Activated T-cell treated with anti-CD3 and anti-CD28 coated beads, Interleukin-2, amount 50 U/mL, for 4 hours (primary cell): ENCODE results near the gene HEMGN. TPM values are rescaled to one million over a fixed set of nuclear protein-coding genes. Genes with fewer than 3 reads are reported as not detected.
A peak's percentile ranks its signal among the peaks of the same experiment; 100 is the strongest.

Experiments used
- ATAC-seq, 2 donors: fragments of 200-7000 bp; cut with Tn5 transposase; one replicate each; pipeline ENCODE4 v1.10.0; 2021
- DNase-seq: peaks from one replicate; pipeline ENCODE4 v3.0.0-alpha.2; 2020
- H3K27me3 Mint-ChIP-seq: one replicate; pipeline ENCODE4 v1.8.0; 2021; ENCODE audit warnings: low read depth, mixed read lengths
- H3K36me3 Mint-ChIP-seq: one replicate; pipeline ENCODE4 v1.8.0; 2022; ENCODE audit warnings: mixed read lengths; ENCODE audit not compliant: insufficient read depth
- H3K4me1 Mint-ChIP-seq: one replicate; pipeline ENCODE4 v1.8.0; 2021; ENCODE audit warnings: low read depth, mixed read lengths
- H3K4me3 Mint-ChIP-seq: one replicate; pipeline ENCODE4 v1.8.0; 2021; ENCODE audit warnings: mild to moderate bottlenecking, moderate library complexity, mixed read lengths
- H3K9me3 Mint-ChIP-seq: one replicate; pipeline ENCODE4 v1.8.0; 2021; ENCODE audit warnings: mixed read lengths
- total RNA-seq, 3 donors: library from RNA; stranded (reverse); gene quantifications; one replicate each; pipeline ENCODE4 v1.2.1, GENCODE V29; 2021

HEMGN gene
- under 1 TPM; 0.46 to 0.61 (median 0.46) TPM for total RNA-seq

- H3K4me3 Mint-ChIP-seq, result peak within 1 kb of the TSS; percentile 1
- no peaks in the 10 kb centered on the region for H3K36me3 Mint-ChIP-seq
- ATAC-seq, result peak; percentile 75 to 78
- peak; percentile 6 for DNase-seq
- H3K4me1 Mint-ChIP-seq, result peaks cover 21% of the 10 kb centered on the region
- H3K27me3 Mint-ChIP-seq, result no peaks in the 10 kb centered on the region
- no peaks in the 10 kb centered on the region for H3K9me3 Mint-ChIP-seq
Observed at GRCh38 chr9:97938081-97938644, at the start of gene HEMGN. HEMGN (minus strand) TSS chr9:97938172; CDS start chr9:97938136, 36 bp downstream.

- H3K4me1 Mint-ChIP-seq, result peaks cover 64% of the 10 kb centered on the region
- ATAC-seq (no peak), DNase-seq (no peak)
- peak overlapping the region; percentile 45 for H3K4me3 Mint-ChIP-seq
- H3K36me3 Mint-ChIP-seq, result peaks cover 15% of the 10 kb centered on the region
- no peaks in the 10 kb centered on the region for H3K27me3 Mint-ChIP-seq
- H3K9me3 Mint-ChIP-seq, result no peaks in the 10 kb centered on the region
Observed at GRCh38 chr9:97987487-97987886, 49.5 kb upstream of the HEMGN start.

- Mint-ChIP-seq H3K4me1 (peaks cover 60% of the 10 kb centered on the region), H3K27me3 (no peaks in the 10 kb centered on the region), H3K9me3 (no peaks in the 10 kb centered on the region), H3K36me3 (peaks cover 8% of the 10 kb centered on the region), H3K4me3 (peak overlapping the region; percentile 85)
- peak; percentile 41 for DNase-seq
- ATAC-seq, result peak; percentile 2 to 4
Observed at GRCh38 chr9:97985058-97985861, 47.3 kb upstream of the HEMGN start.

- Mint-ChIP-seq H3K27me3 (no peaks in the 10 kb centered on the region), H3K9me3 (no peaks in the 10 kb centered on the region), H3K4me3 (peak overlapping the region; percentile 70), H3K36me3 (peaks cover 8% of the 10 kb centered on the region), H3K4me1 (peaks cover 59% of the 10 kb centered on the region)
- ATAC-seq (peak; percentile 39 to 40), DNase-seq (peak; percentile 82)
Observed at GRCh38 chr9:97984188-97985057, 46.5 kb upstream of the HEMGN start.

- DNase-seq (peak; percentile 58), ATAC-seq (peak; percentile 25 to 29)
- Mint-ChIP-seq H3K9me3 (no peaks in the 10 kb centered on the region), H3K36me3 (peaks cover 6% of the 10 kb centered on the region), H3K27me3 (no peaks in the 10 kb centered on the region), H3K4me1 (peaks cover 52% of the 10 kb centered on the region), H3K4me3 (peak overlapping the region; percentile 81)
Observed at GRCh38 chr9:97983589-97984187, 45.7 kb upstream of the HEMGN start.

GRCh38 chr9:97982683-97983588, 45.0 kb upstream of the HEMGN start, which contains the start of gene ANP32B:
ANP32B (plus strand) TSS chr9:97983341; CDS start chr9:97983556, 215 bp downstream.
- H3K27me3 Mint-ChIP-seq, result no peaks in the 10 kb centered on the region
- ATAC-seq (peak; percentile 77 to 82), DNase-seq (peak; percentile 96)
- peaks cover 6% of the 10 kb centered on the region for H3K36me3 Mint-ChIP-seq
- peak within 1 kb of the TSS; percentile 81 for H3K4me3 Mint-ChIP-seq
- no peaks in the 10 kb centered on the region for H3K9me3 Mint-ChIP-seq
- H3K4me1 Mint-ChIP-seq, result peaks cover 45% of the 10 kb centered on the region

GRCh38 chr9:97981846-97982682, 44.1 kb upstream of the HEMGN start:
- Mint-ChIP-seq H3K9me3 (no peaks in the 10 kb centered on the region), H3K36me3 (peaks cover 6% of the 10 kb centered on the region), H3K27me3 (no peaks in the 10 kb centered on the region), H3K4me3 (peak overlapping the region; percentile 78), H3K4me1 (peaks cover 37% of the 10 kb centered on the region)
- no peak for DNase-seq
- ATAC-seq, result no peak

GRCh38 chr9:97980918-97981845, 43.2 kb upstream of the HEMGN start:
- ATAC-seq (no peak), DNase-seq (no peak)
- H3K4me1 Mint-ChIP-seq, result peaks cover 30% of the 10 kb centered on the region
- H3K4me3 Mint-ChIP-seq, result no peak overlapping the region
- H3K9me3 Mint-ChIP-seq, result no peaks in the 10 kb centered on the region
- peaks cover 3% of the 10 kb centered on the region for H3K36me3 Mint-ChIP-seq
- H3K27me3 Mint-ChIP-seq, result no peaks in the 10 kb centered on the region

- Mint-ChIP-seq H3K36me3 (no peaks in the 10 kb centered on the region), H3K27me3 (no peaks in the 10 kb centered on the region), H3K9me3 (no peaks in the 10 kb centered on the region), H3K4me3 (no peak overlapping the region), H3K4me1 (peaks cover 26% of the 10 kb centered on the region)
- no peak for ATAC-seq
- no peak for DNase-seq
Observed at GRCh38 chr9:97980479-97980803, 42.5 kb upstream of the HEMGN start.

GRCh38 chr9:97979788-97980478, 42.0 kb upstream of the HEMGN start:
- Mint-ChIP-seq H3K4me1 (peaks cover 26% of the 10 kb centered on the region), H3K36me3 (peaks cover 1% of the 10 kb centered on the region), H3K9me3 (peaks cover 4% of the 10 kb centered on the region), H3K4me3 (no peak overlapping the region), H3K27me3 (no peaks in the 10 kb centered on the region)
- DNase-seq (no peak), ATAC-seq (no peak)

GRCh38 chr9:97978371-97979130, 40.6 kb upstream of the HEMGN start:
- Mint-ChIP-seq H3K4me3 (no peak overlapping the region), H3K27me3 (no peaks in the 10 kb centered on the region), H3K4me1 (peaks cover 26% of the 10 kb centered on the region), H3K36me3 (peaks cover 1% of the 10 kb centered on the region), H3K9me3 (peaks cover 4% of the 10 kb centered on the region)
- DNase-seq, result no peak
- ATAC-seq, result no peak
